Measurements from ENCODE around the gene ERVFRD-1.

ERVFRD-1 gene

DNA sequence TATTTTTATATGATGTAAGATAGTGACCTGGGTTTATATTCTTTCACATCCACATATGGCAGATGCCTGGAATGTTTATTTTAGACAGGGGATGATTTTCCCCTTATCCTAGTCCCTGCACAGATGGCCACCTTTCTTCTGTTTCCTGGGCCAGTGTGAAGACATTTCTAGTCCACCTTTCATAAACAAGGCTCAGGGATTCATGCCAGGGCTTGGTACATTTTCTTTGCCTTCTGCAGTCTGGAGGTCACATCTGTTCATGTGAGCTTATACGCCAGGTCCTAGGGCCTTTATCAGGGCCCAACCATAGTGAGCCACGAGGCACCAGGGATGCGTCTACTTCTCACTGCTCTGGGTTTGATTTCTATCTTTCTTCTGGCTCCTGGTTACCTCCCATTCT is 38.0 kb upstream of the ERVFRD-1 start:
- no peak overlapping the region for H3K4me3 ChIP-seq (ENCODE audit: low read length)
- no peak for DNase-seq (ENCODE audit: low read depth)
- TF ChIP-seq, protein P1, sequence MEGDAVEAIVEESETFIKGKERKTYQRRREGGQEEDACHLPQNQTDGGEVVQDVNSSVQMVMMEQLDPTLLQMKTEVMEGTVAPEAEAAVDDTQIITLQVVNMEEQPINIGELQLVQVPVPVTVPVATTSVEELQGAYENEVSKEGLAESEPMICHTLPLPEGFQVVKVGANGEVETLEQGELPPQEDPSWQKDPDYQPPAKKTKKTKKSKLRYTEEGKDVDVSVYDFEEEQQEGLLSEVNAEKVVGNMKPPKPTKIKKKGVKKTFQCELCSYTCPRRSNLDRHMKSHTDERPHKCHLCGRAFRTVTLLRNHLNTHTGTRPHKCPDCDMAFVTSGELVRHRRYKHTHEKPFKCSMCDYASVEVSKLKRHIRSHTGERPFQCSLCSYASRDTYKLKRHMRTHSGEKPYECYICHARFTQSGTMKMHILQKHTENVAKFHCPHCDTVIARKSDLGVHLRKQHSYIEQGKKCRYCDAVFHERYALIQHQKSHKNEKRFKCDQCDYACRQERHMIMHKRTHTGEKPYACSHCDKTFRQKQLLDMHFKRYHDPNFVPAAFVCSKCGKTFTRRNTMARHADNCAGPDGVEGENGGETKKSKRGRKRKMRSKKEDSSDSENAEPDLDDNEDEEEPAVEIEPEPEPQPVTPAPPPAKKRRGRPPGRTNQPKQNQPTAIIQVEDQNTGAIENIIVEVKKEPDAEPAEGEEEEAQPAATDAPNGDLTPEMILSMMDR (conservative IDR thresholded peaks at IDR 0.05; ENCODE audit: low read length): no peak

DNA sequence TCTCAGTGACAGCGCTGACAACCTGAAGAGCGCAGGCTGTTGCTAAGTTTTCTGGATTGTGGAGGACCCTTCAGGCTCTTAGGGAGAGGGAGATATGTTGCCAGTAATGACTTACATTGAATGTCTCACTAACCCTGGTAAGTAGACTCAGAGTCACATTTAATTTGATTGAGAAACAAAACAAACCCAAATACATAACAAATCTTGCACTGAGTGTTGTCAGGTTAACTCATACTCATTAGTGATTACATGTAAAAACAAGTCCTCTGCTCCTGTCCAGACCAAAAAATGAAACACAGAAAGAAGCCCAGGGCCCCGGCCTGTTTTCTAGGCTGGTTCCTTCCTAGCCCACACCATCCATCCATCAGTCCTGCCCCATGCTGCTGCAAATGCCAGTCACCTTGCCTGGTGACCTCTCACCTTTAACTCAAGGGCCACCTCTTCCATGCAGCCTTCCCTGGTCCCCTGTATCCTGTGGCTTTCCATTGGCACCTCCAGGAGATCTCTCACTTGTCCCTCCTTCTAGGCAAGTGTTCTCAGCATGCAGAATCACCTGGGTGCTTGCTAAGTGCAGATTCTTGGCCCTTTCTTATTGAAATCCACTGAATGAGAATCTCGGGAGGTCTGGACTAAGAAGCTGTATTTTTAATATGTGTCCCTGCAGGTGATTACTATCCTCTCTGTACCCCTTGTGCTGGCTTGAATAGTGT is 34.7 kb upstream of the ERVFRD-1 start:
- no peak for DNase-seq (ENCODE audit: low read depth)
- TF ChIP-seq, protein P1 (conservative IDR thresholded peaks at IDR 0.05; ENCODE audit: low read length): no peak

DNA sequence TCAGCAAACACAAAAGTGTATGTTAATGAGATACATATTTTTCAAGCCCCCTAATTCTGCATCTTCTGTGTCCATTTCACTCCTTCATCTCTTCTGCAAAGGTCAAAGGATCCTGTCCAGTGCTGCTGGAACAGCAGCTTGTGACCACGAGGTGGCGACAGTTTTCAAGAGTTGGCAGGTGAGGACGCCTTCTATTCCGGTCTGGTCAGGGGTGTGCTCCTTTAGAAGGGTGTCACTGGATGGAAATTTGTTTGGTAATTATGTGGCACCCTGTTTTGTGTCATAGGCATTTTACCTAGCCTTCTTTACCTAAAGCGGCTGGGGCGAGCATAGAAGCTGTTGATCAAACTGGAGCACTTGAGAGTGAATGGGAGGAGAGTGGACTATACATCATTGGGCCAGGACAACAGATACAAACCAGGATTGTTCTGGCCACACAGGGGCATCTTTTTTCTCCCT is 32.9 kb upstream of the ERVFRD-1 start:
- TF ChIP-seq, protein P1 (conservative IDR thresholded peaks at IDR 0.05; ENCODE audit: low read length): peak; percentile 98
- peak; percentile 70 for DNase-seq (ENCODE audit: low read depth)

More for the DNA sequence above, 34.7 kb upstream of the ERVFRD-1 start:
- H3K4me3 ChIP-seq (ENCODE audit: low read length): no peak overlapping the region

DNA sequence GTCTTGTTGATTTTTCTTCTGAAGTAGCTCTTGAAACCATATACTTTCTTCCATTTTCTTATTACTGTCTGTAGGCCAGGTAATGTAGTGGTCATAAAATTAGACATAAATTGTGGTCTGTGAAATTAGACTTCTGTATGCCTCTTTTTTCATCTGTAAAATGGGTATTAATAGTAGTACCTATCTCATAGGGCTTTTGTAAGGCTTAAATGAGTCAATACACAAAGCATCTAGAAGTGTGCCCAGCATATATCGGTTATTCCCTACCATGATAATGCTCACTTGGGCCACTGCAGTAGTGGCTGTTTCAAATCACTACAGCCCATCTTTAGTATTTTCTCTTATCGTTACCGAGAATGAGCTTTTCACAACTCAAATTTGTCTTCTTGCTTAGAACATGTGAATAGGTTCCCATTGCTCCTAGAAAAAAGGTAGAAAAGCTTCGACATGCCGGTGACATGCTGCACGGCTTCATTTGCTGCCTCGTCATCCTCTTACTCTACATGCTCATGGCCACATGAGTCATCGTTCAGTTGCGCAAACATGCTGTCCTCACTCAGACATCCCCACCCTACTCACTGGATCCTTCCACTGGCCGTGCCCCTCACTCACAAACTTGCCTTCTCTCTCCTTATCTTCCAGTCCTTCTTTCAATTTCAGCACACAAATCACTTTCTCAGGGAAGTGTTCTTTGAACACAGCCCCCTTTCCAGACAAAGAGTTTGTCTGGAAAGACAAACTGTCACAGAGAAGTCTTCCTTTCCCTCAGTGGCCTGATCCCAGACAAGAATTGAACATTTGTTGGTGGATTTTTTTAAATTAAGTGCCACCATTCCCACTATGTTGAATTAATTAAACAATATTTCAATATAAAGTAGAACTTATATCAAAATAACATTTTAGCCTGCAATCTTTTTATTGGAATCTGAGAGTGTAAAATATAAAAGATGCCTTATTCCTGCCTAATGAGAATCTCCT is 32.2 kb upstream of the ERVFRD-1 start:
- peak; percentile 89 for DNase-seq (ENCODE audit: low read depth)
- no peak overlapping the region for H3K4me3 ChIP-seq (ENCODE audit: low read length)

More for the DNA sequence above, 32.9 kb upstream of the ERVFRD-1 start:
- H3K4me3 ChIP-seq (ENCODE audit: low read length): no peak overlapping the region

DNA sequence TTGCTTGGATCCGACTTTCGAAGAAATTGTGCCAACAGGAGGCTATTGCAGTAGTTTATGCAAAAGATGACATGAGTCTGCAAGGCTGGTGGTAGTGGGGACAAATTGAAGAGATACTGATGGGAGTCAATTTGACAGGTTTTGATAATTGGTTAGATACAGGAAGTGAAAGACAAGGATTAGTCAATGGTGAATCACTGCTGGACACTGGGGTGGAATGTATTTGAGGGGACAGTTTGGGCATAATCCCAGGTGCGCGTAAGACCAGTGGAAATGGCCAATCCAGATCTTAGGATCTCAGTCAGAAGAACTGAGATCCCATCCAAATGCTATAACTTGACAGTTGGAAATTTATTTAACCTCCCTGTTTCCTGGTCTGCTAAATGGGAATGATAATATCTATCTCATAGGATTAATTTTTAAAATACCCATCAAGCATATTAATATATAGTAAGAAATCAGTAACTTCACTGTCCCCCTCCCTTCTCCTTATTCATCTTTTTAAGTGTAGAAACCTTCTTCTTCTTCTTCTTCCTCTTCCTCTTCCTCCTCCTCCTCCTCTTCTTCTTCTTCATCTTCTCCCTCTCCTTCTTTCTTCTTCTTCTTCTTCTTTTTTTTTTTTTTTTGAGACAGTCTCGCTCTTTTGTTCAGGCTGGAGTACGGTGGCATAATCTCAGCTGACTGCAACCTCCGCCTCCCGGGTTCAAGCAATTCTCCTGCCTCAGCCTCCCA is 30.9 kb upstream of the ERVFRD-1 start:
- DNase-seq (ENCODE audit: low read depth): no peak
- TF ChIP-seq, protein P1 (conservative IDR thresholded peaks at IDR 0.05; ENCODE audit: low read length): no peak
- H3K4me3 ChIP-seq (ENCODE audit: low read length): no peak overlapping the region

More for the DNA sequence above, 32.2 kb upstream of the ERVFRD-1 start:
- TF ChIP-seq, protein P1 (conservative IDR thresholded peaks at IDR 0.05; ENCODE audit: low read length): no peak

DNA sequence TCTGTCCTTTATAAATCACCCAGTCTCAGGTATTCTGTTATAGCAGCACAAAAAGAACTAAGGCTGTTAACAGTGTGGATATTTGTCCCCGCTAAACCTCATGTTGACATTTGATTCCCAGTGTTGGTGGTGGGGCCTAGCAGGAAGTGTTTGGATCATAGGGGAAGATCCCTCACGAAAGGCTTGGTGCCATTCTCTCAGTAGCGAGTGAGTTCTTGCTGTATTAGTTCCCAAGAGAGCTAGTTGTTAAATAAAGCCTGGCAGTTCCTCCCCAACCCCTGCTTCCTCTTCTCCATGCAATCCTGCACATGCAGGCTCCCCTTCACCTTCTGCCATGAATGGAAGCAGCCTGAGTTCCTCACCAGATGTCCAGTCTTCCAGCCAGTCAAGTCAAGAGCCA is 29.8 kb upstream of the ERVFRD-1 start:
- DNase-seq (ENCODE audit: low read depth): no peak
- no peak overlapping the region for H3K4me3 ChIP-seq (ENCODE audit: low read length)
- TF ChIP-seq, protein P1 (conservative IDR thresholded peaks at IDR 0.05; ENCODE audit: low read length): no peak
